ENCODE results near the gene ASCL5. TPM values are rescaled to one million over a fixed set of nuclear protein-coding genes. Genes with fewer than 3 reads are reported as not detected.

Gene ASCL5
- total RNA-seq, 2 donors from 2014 or later, result not detected

DNA sequence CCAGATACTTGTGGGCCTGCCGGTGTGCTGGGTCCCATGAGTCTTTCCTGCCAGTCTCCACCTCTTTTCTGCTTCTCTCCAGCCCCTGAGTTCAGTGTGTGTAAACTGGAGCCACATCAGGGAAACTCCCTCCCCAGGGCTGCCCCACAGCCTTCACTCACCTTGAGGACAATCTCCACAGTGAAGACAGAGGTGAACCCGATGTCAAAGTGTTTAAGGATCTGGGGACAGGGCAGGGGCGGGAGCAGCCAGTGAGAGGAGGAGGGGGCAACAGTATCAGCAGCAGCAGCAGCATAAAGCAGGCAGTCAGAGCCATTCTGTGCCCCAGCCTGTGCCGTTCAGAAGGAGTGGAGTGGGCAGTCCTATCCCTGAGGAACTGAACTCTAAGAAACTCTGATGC is 58.0 kb downstream of the ASCL5 start:
- H3K9me3 ChIP-seq, result no peaks in the 10 kb centered on the region
- no peak overlapping the region for H3K4me3 ChIP-seq
- ATAC-seq (ENCODE audit: insufficient number of reproducible peaks, low FRiP score, low read depth) (no peak), DNase-seq (ENCODE audit: low spot score) (no peak)
- TF ChIP-seq, protein P1, sequence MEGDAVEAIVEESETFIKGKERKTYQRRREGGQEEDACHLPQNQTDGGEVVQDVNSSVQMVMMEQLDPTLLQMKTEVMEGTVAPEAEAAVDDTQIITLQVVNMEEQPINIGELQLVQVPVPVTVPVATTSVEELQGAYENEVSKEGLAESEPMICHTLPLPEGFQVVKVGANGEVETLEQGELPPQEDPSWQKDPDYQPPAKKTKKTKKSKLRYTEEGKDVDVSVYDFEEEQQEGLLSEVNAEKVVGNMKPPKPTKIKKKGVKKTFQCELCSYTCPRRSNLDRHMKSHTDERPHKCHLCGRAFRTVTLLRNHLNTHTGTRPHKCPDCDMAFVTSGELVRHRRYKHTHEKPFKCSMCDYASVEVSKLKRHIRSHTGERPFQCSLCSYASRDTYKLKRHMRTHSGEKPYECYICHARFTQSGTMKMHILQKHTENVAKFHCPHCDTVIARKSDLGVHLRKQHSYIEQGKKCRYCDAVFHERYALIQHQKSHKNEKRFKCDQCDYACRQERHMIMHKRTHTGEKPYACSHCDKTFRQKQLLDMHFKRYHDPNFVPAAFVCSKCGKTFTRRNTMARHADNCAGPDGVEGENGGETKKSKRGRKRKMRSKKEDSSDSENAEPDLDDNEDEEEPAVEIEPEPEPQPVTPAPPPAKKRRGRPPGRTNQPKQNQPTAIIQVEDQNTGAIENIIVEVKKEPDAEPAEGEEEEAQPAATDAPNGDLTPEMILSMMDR (IDR thresholded peaks at IDR 0.05), result no peak
- H3K36me3 ChIP-seq, result no peaks in the 10 kb centered on the region
- H3K4me1 ChIP-seq (ENCODE audit: control insufficient read depth in 1 of 2, low read depth in 2 of 2), result no peaks in the 10 kb centered on the region
- H3K27me3 ChIP-seq (replicated peaks; ENCODE audit: insufficient read depth), result no peaks in the 10 kb centered on the region
- H3K27ac ChIP-seq, result no peak overlapping the region

DNA sequence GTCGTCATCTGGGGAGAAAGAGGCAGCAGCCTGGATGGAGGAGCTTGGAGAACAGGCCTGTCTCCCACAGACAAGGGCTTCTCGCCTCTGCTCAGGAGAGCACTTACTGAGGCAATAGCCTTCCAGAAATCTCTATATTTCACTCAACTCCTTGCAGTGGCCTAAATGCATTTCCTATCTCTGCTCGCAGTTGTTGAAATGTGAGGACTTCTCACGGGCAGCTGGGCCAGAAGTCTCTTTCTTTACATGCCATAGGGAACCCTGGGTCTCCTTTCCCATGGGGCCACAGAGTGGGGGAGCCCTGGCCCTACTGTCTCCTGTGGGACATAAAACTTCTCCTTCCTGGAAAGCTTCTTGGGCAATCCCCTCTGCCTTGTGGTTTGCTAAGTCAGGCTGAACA is 60.0 kb downstream of the ASCL5 start:
- H3K4me1 ChIP-seq (ENCODE audit: control insufficient read depth in 1 of 2, low read depth in 2 of 2), result no peaks in the 10 kb centered on the region
- DNase-seq (ENCODE audit: low spot score), result no peak
- no peaks in the 10 kb centered on the region for H3K27me3 ChIP-seq (replicated peaks; ENCODE audit: insufficient read depth)
- no peaks in the 10 kb centered on the region for H3K9me3 ChIP-seq
- no peak overlapping the region for H3K27ac ChIP-seq
- no peak for ATAC-seq (ENCODE audit: insufficient number of reproducible peaks, low FRiP score, low read depth)
- H3K36me3 ChIP-seq, result no peaks in the 10 kb centered on the region
- H3K4me3 ChIP-seq, result no peak overlapping the region
- TF ChIP-seq, protein P1 (IDR thresholded peaks at IDR 0.05), result no peak

DNA sequence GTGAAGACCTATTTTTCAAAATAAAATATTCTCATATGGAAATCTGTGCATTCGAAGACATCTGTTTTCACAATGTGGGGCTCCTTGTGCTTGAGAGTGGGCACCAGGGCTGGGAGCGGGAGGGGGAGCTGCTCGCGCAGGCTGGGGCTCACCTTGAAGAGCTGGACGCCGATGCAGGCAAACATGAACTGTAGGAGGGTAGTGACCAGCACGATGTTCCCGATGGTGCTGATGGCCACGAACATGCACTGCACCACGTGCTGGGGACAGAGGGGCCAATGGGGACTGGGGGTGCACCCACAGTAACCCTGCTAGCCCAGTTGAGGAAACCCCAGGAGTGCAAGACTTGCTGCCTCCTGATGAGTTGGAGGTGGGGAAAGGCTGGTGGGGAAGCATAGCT is 61.3 kb downstream of the ASCL5 start:
- no peaks in the 10 kb centered on the region for H3K36me3 ChIP-seq
- no peaks in the 10 kb centered on the region for H3K27me3 ChIP-seq (replicated peaks; ENCODE audit: insufficient read depth)
- DNase-seq (ENCODE audit: low spot score), result no peak
- TF ChIP-seq, protein P1 (IDR thresholded peaks at IDR 0.05), result no peak
- H3K27ac ChIP-seq, result no peak overlapping the region
- no peak for ATAC-seq (ENCODE audit: insufficient number of reproducible peaks, low FRiP score, low read depth)
- H3K9me3 ChIP-seq, result no peaks in the 10 kb centered on the region
- peaks cover 0 to 9% of the 10 kb centered on the region in 2 donors for H3K4me1 ChIP-seq (ENCODE audit: control insufficient read depth in 1 of 2, low read depth in 2 of 2)
- no peak overlapping the region for H3K4me3 ChIP-seq

DNA sequence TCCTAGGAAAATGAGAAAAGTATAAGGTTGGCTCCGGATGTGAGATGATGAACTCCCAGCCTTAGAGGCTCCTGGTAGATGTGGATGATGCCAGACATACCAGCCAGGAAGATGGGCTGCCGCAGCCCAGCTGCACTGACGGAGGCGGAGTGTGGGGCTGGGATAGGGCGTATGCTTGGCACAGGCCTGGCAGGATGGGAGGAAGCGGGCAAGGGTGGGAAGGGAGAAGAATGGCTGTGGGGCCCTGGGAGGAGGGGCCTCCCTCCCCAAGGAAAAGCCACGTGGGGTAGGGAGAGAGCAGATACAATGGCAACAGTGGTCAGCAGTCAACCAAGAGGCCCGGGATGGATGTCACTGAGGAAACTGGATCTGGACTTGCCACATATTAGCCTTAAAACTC is 62.2 kb downstream of the ASCL5 start:
- DNase-seq (ENCODE audit: low spot score), result no peak
- H3K27ac ChIP-seq, result no peak overlapping the region
- ATAC-seq (ENCODE audit: insufficient number of reproducible peaks, low FRiP score, low read depth), result no peak
- TF ChIP-seq, protein P1 (IDR thresholded peaks at IDR 0.05), result no peak
- H3K36me3 ChIP-seq, result no peaks in the 10 kb centered on the region
- peaks cover 3 to 18% of the 10 kb centered on the region in 2 donors for H3K4me1 ChIP-seq (ENCODE audit: control insufficient read depth in 1 of 2, low read depth in 2 of 2)
- H3K27me3 ChIP-seq (replicated peaks; ENCODE audit: insufficient read depth), result no peaks in the 10 kb centered on the region
- H3K9me3 ChIP-seq, result no peaks in the 10 kb centered on the region
- no peak overlapping the region for H3K4me3 ChIP-seq

Other genes with a start within 250 kb of the ASCL5 start
- gene INAVA, start 232.3 kb downstream of the ASCL5 start, total RNA-seq, result 1 to 10 TPM; 1.8 to 3.5 TPM
- 1 to 10 TPM; 4.2 to 4.7 TPM for gene KIF21B, start 103.5 kb downstream of the ASCL5 start, total RNA-seq
- not detected for gene CACNA1S, start 14.8 kb downstream of the ASCL5 start, total RNA-seq
- 10 to 100 TPM; 30.0 to 58.2 TPM for gene TMEM9, start 27.3 kb upstream of the ASCL5 start, total RNA-seq
- not detected for gene IGFN1, start 63.6 kb upstream of the ASCL5 start, total RNA-seq
- under 1 TPM in 1 of 2 donors, not detected in 1; 0.54 TPM for gene PKP1, start 156.3 kb upstream of the ASCL5 start, total RNA-seq

Data from thoracic aorta (tissue), 2 donors.